ENCODE measurements around the gene ADGRL3.

ADGRL3 gene

DNA sequence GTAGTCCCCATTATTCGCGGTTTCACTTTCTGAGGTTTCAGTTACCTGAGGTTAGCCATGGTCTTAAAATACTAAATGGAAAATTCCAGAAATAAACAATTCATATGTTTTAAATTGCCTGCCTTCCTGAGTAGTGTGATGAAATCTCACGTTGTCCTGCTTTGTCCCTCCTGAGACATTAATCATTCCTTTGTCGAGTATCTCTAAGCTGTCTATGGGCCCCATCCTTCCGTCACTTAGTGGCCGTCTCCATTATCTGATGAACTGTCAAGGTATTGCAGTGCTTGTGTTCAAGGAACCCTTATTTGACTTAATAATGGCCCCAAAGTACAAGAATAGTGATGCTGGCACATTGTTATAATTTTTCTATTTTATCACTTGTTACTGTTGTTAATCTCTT lies 94.8 kb downstream of the ADGRL3 start:
- Histone ChIP-seq H2AFZ (ENCODE audit: low read depth, low read length) (no peak overlapping the region), H3K9ac (ENCODE audit: low read depth, low read length) (no peak overlapping the region), H3K27me3 (ENCODE audit: insufficient read depth, low read length, poor library complexity) (no peaks in the 10 kb centered on the region), H3K4me3 (ENCODE audit: low read depth in 1 of 2, low read length in 2 of 2) (no peak overlapping the region), H3K9me3 (ENCODE audit: insufficient read depth, low read length, severe bottlenecking) (no peaks in the 10 kb centered on the region), H3K27ac (ENCODE audit: low read length) (no peak overlapping the region), H3K4me1 (ENCODE audit: insufficient read depth, low read length) (no peaks in the 10 kb centered on the region), H3K79me2 (ENCODE audit: insufficient read depth, low read length) (no peaks in the 10 kb centered on the region), H3K36me3 (ENCODE audit: insufficient read depth, low read length) (no peaks in the 10 kb centered on the region), H3K4me2 (ENCODE audit: insufficient read depth, low read length) (no peak overlapping the region), H4K20me1 (ENCODE audit: insufficient read depth, low read length) (no peaks in the 10 kb centered on the region)
- no peak for ATAC-seq (ENCODE audit: insufficient read depth, low read depth)
- TF ChIP-seq, protein P1, sequence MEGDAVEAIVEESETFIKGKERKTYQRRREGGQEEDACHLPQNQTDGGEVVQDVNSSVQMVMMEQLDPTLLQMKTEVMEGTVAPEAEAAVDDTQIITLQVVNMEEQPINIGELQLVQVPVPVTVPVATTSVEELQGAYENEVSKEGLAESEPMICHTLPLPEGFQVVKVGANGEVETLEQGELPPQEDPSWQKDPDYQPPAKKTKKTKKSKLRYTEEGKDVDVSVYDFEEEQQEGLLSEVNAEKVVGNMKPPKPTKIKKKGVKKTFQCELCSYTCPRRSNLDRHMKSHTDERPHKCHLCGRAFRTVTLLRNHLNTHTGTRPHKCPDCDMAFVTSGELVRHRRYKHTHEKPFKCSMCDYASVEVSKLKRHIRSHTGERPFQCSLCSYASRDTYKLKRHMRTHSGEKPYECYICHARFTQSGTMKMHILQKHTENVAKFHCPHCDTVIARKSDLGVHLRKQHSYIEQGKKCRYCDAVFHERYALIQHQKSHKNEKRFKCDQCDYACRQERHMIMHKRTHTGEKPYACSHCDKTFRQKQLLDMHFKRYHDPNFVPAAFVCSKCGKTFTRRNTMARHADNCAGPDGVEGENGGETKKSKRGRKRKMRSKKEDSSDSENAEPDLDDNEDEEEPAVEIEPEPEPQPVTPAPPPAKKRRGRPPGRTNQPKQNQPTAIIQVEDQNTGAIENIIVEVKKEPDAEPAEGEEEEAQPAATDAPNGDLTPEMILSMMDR (IDR thresholded peaks at IDR 0.05; ENCODE audit: borderline replicate concordance, extremely low read depth, low read length, poor library complexity, severe bottlenecking), result no peak
- no peak for TF ChIP-seq EZH2 (IDR thresholded peaks at IDR 0.05; ENCODE audit: borderline replicate concordance, low read depth, low read length, severe bottlenecking)
- no peak for DNase-seq

DNA sequence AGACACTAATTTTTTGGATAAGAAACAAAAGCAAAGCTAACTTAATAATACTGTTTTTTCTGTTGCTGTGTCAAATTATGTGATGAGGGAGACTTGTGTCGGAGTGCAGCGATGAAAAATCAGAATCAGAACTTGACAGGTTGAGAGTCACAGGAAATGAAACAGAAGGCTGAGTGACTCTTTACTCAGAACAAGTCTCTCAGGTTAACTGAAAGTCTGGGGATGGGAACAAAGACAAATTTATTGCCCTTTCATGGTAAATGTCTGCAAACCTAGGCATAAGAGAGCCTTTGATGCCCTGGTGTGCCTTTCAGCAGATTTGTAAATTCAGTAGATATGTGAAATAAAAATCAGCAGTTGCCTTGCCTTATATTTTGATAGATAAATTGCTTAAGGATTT lies 96.0 kb downstream of the ADGRL3 start:
- TF ChIP-seq EZH2 (IDR thresholded peaks at IDR 0.05; ENCODE audit: borderline replicate concordance, low read depth, low read length, severe bottlenecking), result no peak
- TF ChIP-seq, protein P1 (IDR thresholded peaks at IDR 0.05; ENCODE audit: borderline replicate concordance, extremely low read depth, low read length, poor library complexity, severe bottlenecking), result no peak
- ATAC-seq (ENCODE audit: insufficient read depth, low read depth) (no peak), DNase-seq (no peak)
- H4K20me1 ChIP-seq (ENCODE audit: insufficient read depth, low read length), result no peaks in the 10 kb centered on the region
- H3K9me3 ChIP-seq (ENCODE audit: insufficient read depth, low read length, severe bottlenecking), result no peaks in the 10 kb centered on the region
- no peaks in the 10 kb centered on the region for H3K27me3 ChIP-seq (ENCODE audit: insufficient read depth, low read length, poor library complexity)
- H3K27ac ChIP-seq (ENCODE audit: low read length), result no peak overlapping the region
- H3K4me3 ChIP-seq (ENCODE audit: low read depth in 1 of 2, low read length in 2 of 2), result no peak overlapping the region
- H2AFZ ChIP-seq (ENCODE audit: low read depth, low read length), result no peak overlapping the region
- no peak overlapping the region for H3K4me2 ChIP-seq (ENCODE audit: insufficient read depth, low read length)
- H3K4me1 ChIP-seq (ENCODE audit: insufficient read depth, low read length), result no peaks in the 10 kb centered on the region
- no peak overlapping the region for H3K9ac ChIP-seq (ENCODE audit: low read depth, low read length)
- H3K79me2 ChIP-seq (ENCODE audit: insufficient read depth, low read length), result no peaks in the 10 kb centered on the region
- H3K36me3 ChIP-seq (ENCODE audit: insufficient read depth, low read length), result no peaks in the 10 kb centered on the region

DNA sequence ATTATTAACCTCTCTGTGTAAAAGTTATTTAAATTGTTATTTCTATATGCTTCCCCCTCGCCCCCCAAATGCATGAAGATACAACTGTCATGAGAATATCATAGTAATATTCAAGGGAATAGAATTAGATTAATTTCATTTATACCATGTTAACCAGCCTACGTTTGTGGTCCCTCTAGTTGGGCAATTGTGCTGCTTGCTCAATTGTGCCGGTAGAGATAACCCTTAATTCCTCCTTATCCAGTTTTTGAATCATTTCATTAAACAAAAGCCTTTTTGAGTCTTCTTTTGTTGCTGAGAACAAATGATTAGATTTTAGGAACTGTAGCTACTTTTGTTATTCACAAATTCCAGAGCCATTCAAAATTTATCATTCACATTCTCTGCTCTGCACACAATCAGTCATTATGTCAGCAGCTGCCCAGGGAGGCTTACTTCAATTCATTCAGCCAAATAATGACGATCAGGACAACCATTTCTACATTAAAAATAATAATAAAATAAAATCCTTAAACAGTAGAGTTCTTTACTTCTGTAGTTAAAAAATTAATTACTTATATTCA lies 98.1 kb downstream of the ADGRL3 start:
- Histone ChIP-seq H3K9me3 (ENCODE audit: insufficient read depth, low read length, severe bottlenecking) (no peaks in the 10 kb centered on the region), H3K79me2 (ENCODE audit: insufficient read depth, low read length) (no peaks in the 10 kb centered on the region), H3K27me3 (ENCODE audit: insufficient read depth, low read length, poor library complexity) (no peaks in the 10 kb centered on the region), H3K27ac (ENCODE audit: low read length) (no peak overlapping the region), H3K4me1 (ENCODE audit: insufficient read depth, low read length) (no peaks in the 10 kb centered on the region), H4K20me1 (ENCODE audit: insufficient read depth, low read length) (no peaks in the 10 kb centered on the region), H3K4me3 (ENCODE audit: low read depth in 1 of 2, low read length in 2 of 2) (no peak overlapping the region), H3K9ac (ENCODE audit: low read depth, low read length) (no peak overlapping the region), H3K36me3 (ENCODE audit: insufficient read depth, low read length) (no peaks in the 10 kb centered on the region), H2AFZ (ENCODE audit: low read depth, low read length) (no peak overlapping the region), H3K4me2 (ENCODE audit: insufficient read depth, low read length) (no peak overlapping the region)
- no peak for ATAC-seq (ENCODE audit: insufficient read depth, low read depth)
- DNase-seq, result no peak
- TF ChIP-seq EZH2 (IDR thresholded peaks at IDR 0.05; ENCODE audit: borderline replicate concordance, low read depth, low read length, severe bottlenecking), result no peak
- TF ChIP-seq, protein P1 (IDR thresholded peaks at IDR 0.05; ENCODE audit: borderline replicate concordance, extremely low read depth, low read length, poor library complexity, severe bottlenecking), result no peak

DNA sequence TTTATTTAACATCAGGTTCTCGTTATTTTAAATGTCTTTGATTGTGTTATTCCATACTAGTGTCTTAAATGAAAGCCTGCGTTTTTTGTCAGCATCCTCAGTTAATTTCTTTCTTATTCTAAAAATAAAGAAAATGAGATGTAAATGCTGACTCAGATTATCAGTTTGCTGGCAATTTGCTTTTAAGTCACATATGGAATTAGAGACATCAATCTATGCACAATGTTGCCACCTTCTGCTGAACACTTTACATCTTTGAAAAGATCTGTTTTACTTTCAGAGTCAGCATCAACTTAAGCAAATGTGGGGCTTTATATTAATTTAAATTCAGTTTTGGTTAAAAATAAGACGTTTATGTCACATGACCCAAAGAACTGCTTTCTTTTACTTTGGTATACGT lies 99.2 kb downstream of the ADGRL3 start:
- no peak overlapping the region for H3K4me3 ChIP-seq (ENCODE audit: low read depth in 1 of 2, low read length in 2 of 2)
- DNase-seq (no peak), ATAC-seq (ENCODE audit: insufficient read depth, low read depth) (no peak)
- no peaks in the 10 kb centered on the region for H3K79me2 ChIP-seq (ENCODE audit: insufficient read depth, low read length)
- H4K20me1 ChIP-seq (ENCODE audit: insufficient read depth, low read length), result no peaks in the 10 kb centered on the region
- H2AFZ ChIP-seq (ENCODE audit: low read depth, low read length), result no peak overlapping the region
- H3K27ac ChIP-seq (ENCODE audit: low read length), result no peak overlapping the region
- H3K4me1 ChIP-seq (ENCODE audit: insufficient read depth, low read length), result no peaks in the 10 kb centered on the region
- H3K36me3 ChIP-seq (ENCODE audit: insufficient read depth, low read length), result no peaks in the 10 kb centered on the region
- no peaks in the 10 kb centered on the region for H3K27me3 ChIP-seq (ENCODE audit: insufficient read depth, low read length, poor library complexity)
- H3K4me2 ChIP-seq (ENCODE audit: insufficient read depth, low read length), result no peak overlapping the region
- H3K9me3 ChIP-seq (ENCODE audit: insufficient read depth, low read length, severe bottlenecking), result no peaks in the 10 kb centered on the region
- H3K9ac ChIP-seq (ENCODE audit: low read depth, low read length), result no peak overlapping the region
- TF ChIP-seq, protein P1 (IDR thresholded peaks at IDR 0.05; ENCODE audit: borderline replicate concordance, extremely low read depth, low read length, poor library complexity, severe bottlenecking), result no peak
- TF ChIP-seq EZH2 (IDR thresholded peaks at IDR 0.05; ENCODE audit: borderline replicate concordance, low read depth, low read length, severe bottlenecking), result no peak
